Natural killer cell treated with Interleukin-12 subunit alpha and Interleukin-12 subunit beta and Interleukin-15 and Interleukin-18, amount 100 ng/mL, for 72 hours (primary cell): ENCODE data around the gene IP6K1. TPM values are rescaled to one million over a fixed set of nuclear protein-coding genes. Genes with fewer than 3 reads are reported as not detected.
A peak's percentile ranks its signal among the peaks of the same experiment; 100 is the strongest.

Experiments
- ATAC-seq, 2 donors: fragments of 150-1000 bp; cut with Tn5 transposase in 1 of 2; sonication (Bioruptor Pico), chemical (Tn5 transposase) in 1 of 2; 2 replicates each; pipeline ENCODE4 v1.10.0; 2021
- DNase-seq: peaks from one replicate; pipeline ENCODE4 v3.0.0; 2022; ENCODE audit warnings: low spot score
- H3K27ac Mint-ChIP-seq, 2 donors: 1 replicate in 1 of 2; 2 replicates in 1 of 2; pipeline ENCODE4 v1.8.0; 2022; ENCODE audit warnings: mixed read lengths in 2 of 2, mild to moderate bottlenecking in 1 of 2, moderate library complexity in 1 of 2
- H3K27me3 Mint-ChIP-seq, 2 donors: 1 replicate in 1 of 2; 2 replicates in 1 of 2; pipeline ENCODE4 v1.8.0; 2022; ENCODE audit warnings: mixed read lengths in 2 of 2
- H3K36me3 Mint-ChIP-seq: one replicate; pipeline ENCODE4 v1.8.0; 2022; ENCODE audit warnings: mixed read lengths
- H3K4me1 Mint-ChIP-seq, 2 donors: 1 replicate in 1 of 2; 2 replicates in 1 of 2; pipeline ENCODE4 v1.8.0; 2022; ENCODE audit warnings: low read depth in 2 of 2, mixed read lengths in 2 of 2, mild to moderate bottlenecking in 1 of 2
- H3K4me3 Mint-ChIP-seq: one replicate; pipeline ENCODE4 v1.8.0; 2022; ENCODE audit warnings: mixed read lengths
- H3K9me3 Mint-ChIP-seq: 2 replicates; pipeline ENCODE4 v1.8.0; 2022; ENCODE audit warnings: mixed read lengths
- total RNA-seq, 2 donors: library from RNA; stranded (reverse); gene quantifications; one replicate each; pipeline ENCODE4 v1.2.3, GENCODE V29; 2022

Gene IP6K1
- total RNA-seq, 2 donors from 2014 or later: 53.4 to 56.7 TPM

DNA sequence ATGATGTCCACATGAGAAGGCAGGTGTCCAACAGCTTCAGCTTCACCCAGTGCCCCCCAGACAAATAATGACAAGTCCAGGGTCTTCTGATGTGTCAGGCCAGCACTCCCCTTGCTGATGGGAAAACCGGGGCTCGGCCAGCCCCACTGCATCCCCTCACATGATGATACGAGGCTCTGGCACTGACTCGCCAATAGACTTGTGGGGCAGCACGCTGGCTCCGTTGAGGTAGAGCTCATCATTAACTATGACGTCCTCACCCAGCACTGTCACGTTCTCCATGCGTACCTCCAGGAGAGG lies 64.8 kb downstream of the IP6K1 start:
- H3K4me3 Mint-ChIP-seq: no peak overlapping the region
- no peaks in the 10 kb centered on the region for H3K36me3 Mint-ChIP-seq
- H3K9me3 Mint-ChIP-seq: no peaks in the 10 kb centered on the region
- H3K27me3 Mint-ChIP-seq: no peaks in the 10 kb centered on the region
- DNase-seq: no peak
- peak overlapping the region in 1 of 2 donors; percentile 39 for H3K27ac Mint-ChIP-seq
- ATAC-seq: no peak
- H3K4me1 Mint-ChIP-seq: peaks cover 29 to 41% of the 10 kb centered on the region in 2 donors

- Mint-ChIP-seq H3K36me3 (no peaks in the 10 kb centered on the region), H3K27ac (peak overlapping the region; percentile 39 to 67), H3K27me3 (no peaks in the 10 kb centered on the region), H3K4me3 (peak overlapping the region; percentile 15), H3K4me1 (peaks cover 29 to 41% of the 10 kb centered on the region in 2 donors), H3K9me3 (no peaks in the 10 kb centered on the region)
- ATAC-seq (no peak), DNase-seq (no peak)
Observed at GRCh38 chr3:49720855-49721595, 65.3 kb downstream of the IP6K1 start.

- peak within 1 kb of the TSS; percentile 66 to 82 for H3K27ac Mint-ChIP-seq
- ATAC-seq: peak; percentile 74 to 79
Observed at GRCh38 chr3:49719214-49719884, 67.0 kb downstream of the IP6K1 start, which contains the start of gene AMIGO3. AMIGO3 (minus strand) TSS chr3:49719684; CDS start chr3:49719465, 219 bp downstream.

DNA sequence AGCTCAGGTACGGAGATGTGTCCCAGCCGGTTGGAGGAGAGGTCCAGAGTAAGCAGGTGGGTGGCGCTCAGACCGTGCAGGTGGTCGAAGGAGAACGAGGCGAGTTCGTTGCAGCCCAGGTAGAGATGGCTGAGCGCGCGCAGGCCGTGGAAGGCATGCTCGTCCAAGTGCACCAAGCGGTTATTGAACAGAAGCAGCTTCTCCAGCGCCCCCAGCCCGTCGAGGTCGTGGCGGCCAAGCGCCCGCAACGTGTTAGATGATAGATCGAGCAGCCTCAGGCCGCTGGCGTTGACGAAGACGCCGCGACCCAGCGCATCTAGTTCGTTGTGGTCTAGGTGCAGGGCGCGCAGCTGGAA lies 67.5 kb downstream of the IP6K1 start:
- peak overlapping the region; percentile 66 to 82 for H3K27ac Mint-ChIP-seq
- ATAC-seq: no peak
- H3K36me3 Mint-ChIP-seq: no peaks in the 10 kb centered on the region
- peaks cover 24 to 40% of the 10 kb centered on the region in 2 donors for H3K4me1 Mint-ChIP-seq
- no peak for DNase-seq
- no peaks in the 10 kb centered on the region for H3K9me3 Mint-ChIP-seq
- no peaks in the 10 kb centered on the region for H3K27me3 Mint-ChIP-seq
- H3K4me3 Mint-ChIP-seq: peak overlapping the region; percentile 84

More at GRCh38 chr3:49719214-49719884, 67.0 kb downstream of the IP6K1 start, which contains the start of gene AMIGO3:
- Mint-ChIP-seq H3K4me1 (peaks cover 28 to 41% of the 10 kb centered on the region in 2 donors), H3K9me3 (no peaks in the 10 kb centered on the region), H3K36me3 (no peaks in the 10 kb centered on the region), H3K4me3 (peak within 1 kb of the TSS; percentile 84), H3K27me3 (no peaks in the 10 kb centered on the region)
- peak; percentile 94 for DNase-seq

DNA sequence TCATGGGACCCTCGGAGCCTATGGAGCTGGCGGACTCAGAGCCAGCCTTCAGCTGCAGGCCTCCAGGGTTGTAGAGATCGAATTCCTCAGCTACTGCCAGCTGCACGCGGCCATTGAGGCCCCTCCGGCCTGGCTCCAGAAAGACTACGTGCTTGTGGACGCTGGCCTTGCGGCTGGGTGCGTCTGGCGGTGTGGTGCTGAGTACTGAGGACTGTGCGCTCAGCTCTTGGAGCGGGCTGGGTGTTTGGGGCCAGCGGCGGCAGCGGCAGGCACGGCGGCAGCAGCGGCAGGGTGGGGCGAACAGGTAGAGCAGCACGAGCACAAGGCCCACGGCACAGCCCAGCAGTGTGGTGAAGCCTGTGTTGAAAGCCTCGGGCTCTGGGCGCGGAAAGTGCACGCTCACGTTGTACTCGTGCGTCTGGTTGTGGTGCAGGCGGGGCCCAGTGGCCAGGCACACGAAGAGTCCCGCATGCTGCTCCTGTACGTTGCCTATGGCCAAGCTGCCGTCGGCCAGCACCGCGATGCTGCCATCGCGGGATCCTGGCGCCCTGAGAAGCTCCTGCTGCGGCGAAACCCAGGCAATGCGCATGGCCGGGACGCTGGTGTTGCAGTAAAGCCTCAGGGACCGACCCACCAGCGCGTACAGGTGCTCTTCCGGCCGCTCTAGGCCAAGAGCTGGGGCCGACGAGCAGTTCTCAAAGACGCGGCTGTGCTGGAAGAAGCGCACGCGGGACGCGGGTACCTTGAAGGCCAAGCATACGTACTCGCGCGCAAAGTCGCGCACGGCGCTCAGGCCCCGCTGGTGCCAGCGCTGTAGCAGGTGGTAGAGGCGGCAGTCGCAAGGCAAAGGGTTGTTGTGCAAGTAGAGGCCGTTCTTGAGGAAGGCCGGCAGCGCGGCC lies 68.1 kb downstream of the IP6K1 start:
- H3K27ac Mint-ChIP-seq: peak overlapping the region; percentile 66 to 82
- H3K36me3 Mint-ChIP-seq: no peaks in the 10 kb centered on the region
- H3K9me3 Mint-ChIP-seq: no peaks in the 10 kb centered on the region
- ATAC-seq: no peak
- H3K27me3 Mint-ChIP-seq: no peaks in the 10 kb centered on the region
- no peak for DNase-seq
- peaks cover 24 to 40% of the 10 kb centered on the region in 2 donors for H3K4me1 Mint-ChIP-seq
- peak overlapping the region; percentile 84 for H3K4me3 Mint-ChIP-seq

DNA sequence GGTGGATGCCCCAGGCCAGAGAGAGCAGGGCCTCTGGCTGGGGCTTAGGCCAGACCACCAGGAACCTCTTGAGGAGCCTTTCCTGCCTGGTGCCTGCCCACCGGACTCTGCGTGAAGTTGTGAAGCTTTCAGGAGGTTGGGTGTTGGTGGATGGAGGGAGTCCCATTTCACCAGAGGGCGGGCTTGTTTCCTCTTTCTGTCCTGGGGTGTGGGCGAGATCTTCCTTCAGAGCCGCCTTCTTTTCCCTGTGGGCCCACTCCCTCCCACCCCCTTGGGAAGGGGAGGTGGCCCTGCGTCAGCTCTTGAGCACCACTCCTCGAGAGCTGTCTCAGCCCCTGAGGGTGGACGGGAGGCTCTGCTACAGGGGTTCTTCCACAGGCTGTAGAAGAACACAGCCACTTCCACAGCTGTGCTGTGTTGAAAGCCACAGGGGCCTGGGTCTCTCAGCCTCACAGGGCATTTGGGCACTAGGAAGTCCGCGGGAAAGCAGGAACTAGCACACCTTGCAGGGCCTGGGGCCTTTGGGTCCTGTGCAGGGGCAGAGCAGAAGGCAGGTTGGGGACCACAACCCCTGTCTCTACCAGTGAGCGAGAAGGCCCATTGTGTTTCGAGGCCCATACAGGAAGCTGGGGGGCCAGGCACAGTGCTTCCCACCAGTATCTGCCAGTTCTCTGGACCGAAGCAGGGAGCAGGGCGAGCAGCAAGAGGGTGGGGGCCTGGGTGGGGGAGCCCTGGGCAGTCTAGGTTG lies 69.0 kb downstream of the IP6K1 start:
- H3K4me3 Mint-ChIP-seq: no peak overlapping the region
- DNase-seq (peak; percentile 34), ATAC-seq (no peak)
- H3K27ac Mint-ChIP-seq: no peak overlapping the region
- H3K36me3 Mint-ChIP-seq: no peaks in the 10 kb centered on the region
- H3K27me3 Mint-ChIP-seq: no peaks in the 10 kb centered on the region
- no peaks in the 10 kb centered on the region for H3K9me3 Mint-ChIP-seq
- peaks cover 20 to 35% of the 10 kb centered on the region in 2 donors for H3K4me1 Mint-ChIP-seq

GRCh38 chr3:49716691-49717210 lies 69.6 kb downstream of the IP6K1 start:
- H3K36me3 Mint-ChIP-seq: no peaks in the 10 kb centered on the region
- H3K27me3 Mint-ChIP-seq: no peaks in the 10 kb centered on the region
- no peaks in the 10 kb centered on the region for H3K9me3 Mint-ChIP-seq
- H3K4me3 Mint-ChIP-seq: no peak overlapping the region
- H3K4me1 Mint-ChIP-seq: peaks cover 26 to 35% of the 10 kb centered on the region in 2 donors
- H3K27ac Mint-ChIP-seq: no peak overlapping the region
- no peak for ATAC-seq
- peak; percentile 34 for DNase-seq

- Mint-ChIP-seq H3K27me3 (no peaks in the 10 kb centered on the region), H3K4me3 (no peak overlapping the region), H3K36me3 (no peaks in the 10 kb centered on the region), H3K4me1 (peaks cover 28 to 39% of the 10 kb centered on the region in 2 donors), H3K27ac (no peak overlapping the region), H3K9me3 (no peaks in the 10 kb centered on the region)
- ATAC-seq: no peak
- DNase-seq: peak; percentile 59
Observed at GRCh38 chr3:49716169-49716568, 70.2 kb downstream of the IP6K1 start.

DNA sequence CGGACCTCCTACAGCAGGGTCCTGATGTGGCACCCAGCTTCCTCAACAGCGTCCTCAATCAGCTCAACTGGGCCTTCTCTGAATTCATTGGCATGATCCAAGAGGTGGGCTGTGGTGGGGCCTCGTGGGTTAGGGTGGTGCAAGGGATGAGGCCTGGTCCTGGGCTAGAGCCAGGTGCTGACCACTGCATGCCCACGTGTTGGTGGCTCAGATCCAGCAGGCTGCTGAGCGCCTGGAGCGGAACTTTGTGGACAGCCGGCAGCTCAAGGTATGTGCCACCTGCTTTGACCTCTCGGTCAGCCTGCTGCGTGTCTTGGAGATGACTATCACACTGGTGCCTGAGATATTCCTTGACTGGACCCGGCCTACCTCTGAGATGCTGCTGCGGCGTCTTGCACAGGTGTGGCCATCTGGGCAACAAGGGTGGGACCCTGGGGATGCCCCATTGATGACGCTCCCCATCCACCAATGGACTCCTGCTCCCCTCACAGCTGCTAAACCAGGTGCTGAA lies 70.7 kb downstream of the IP6K1 start:
- H3K4me1 Mint-ChIP-seq: peaks cover 24 to 35% of the 10 kb centered on the region in 2 donors
- no peak overlapping the region for H3K4me3 Mint-ChIP-seq
- H3K27me3 Mint-ChIP-seq: no peaks in the 10 kb centered on the region
- ATAC-seq (no peak), DNase-seq (peak; percentile 54)
- H3K36me3 Mint-ChIP-seq: no peaks in the 10 kb centered on the region
- no peaks in the 10 kb centered on the region for H3K9me3 Mint-ChIP-seq
- no peak overlapping the region for H3K27ac Mint-ChIP-seq

- no peak overlapping the region for H3K4me3 Mint-ChIP-seq
- no peaks in the 10 kb centered on the region for H3K9me3 Mint-ChIP-seq
- H3K27me3 Mint-ChIP-seq: no peaks in the 10 kb centered on the region
- ATAC-seq: no peak
- DNase-seq: peak; percentile 49
- H3K36me3 Mint-ChIP-seq: no peaks in the 10 kb centered on the region
- H3K27ac Mint-ChIP-seq: no peak overlapping the region
- peaks cover 23 to 29% of the 10 kb centered on the region in 2 donors for H3K4me1 Mint-ChIP-seq
Observed at GRCh38 chr3:49714728-49715550, 71.4 kb downstream of the IP6K1 start.

DNA sequence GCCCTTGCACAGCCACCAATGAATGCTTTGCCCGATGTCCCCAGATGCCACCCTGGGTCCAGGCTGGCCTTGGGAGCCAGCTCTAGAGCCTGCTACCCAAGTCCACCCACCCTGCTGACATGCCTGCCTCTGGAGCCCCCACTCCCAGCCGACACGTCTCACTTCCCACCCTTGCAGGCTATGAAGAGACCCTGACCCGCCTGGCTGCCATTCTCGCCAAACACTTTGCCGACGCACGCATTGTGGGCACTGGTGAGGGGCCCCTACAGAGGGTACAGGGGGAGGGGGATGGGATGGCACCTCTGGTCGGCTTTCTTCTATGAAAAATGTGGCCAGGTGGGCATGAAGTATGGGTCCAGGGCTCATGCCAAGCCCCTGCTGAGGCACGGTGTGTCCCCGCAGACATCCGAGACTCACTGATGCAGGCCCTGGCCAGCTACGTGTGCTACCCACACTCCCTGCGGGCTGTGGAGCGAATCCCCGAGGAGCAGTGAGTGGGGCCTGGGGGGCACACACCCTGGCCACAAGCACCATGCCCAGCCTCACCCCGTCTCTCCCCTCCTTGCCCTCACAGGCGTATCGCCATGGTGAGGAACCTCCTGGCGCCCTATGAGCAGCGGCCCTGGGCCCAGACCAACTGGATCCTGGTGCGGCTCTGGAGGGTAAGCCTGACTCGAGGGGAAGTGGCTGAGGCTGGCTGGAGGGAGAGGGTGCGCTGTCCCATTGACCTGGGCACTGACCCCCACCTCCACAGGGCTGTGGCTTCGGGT lies 72.8 kb downstream of the IP6K1 start:
- Mint-ChIP-seq H3K36me3 (no peaks in the 10 kb centered on the region), H3K4me3 (no peak overlapping the region), H3K27ac (no peak overlapping the region), H3K9me3 (no peaks in the 10 kb centered on the region), H3K4me1 (peaks cover 16 to 17% of the 10 kb centered on the region in 2 donors), H3K27me3 (no peaks in the 10 kb centered on the region)
- DNase-seq (peak; percentile 49), ATAC-seq (no peak)
